ENCODE data around the gene SLC29A1. TPM values are rescaled to one million over a fixed set of nuclear protein-coding genes. Genes with fewer than 3 reads are reported as not detected.

The SLC29A1 gene
- total RNA-seq, 3 donors from 2014 or later, result 165 to 199 (median 181) TPM

- peaks cover 9% of the 10 kb centered on the region for H3K4me1 Mint-ChIP-seq (ENCODE audit: low read depth)
- ATAC-seq (no peak), DNase-seq (no peak)
- H3K36me3 Mint-ChIP-seq (ENCODE audit: insufficient read depth), result peaks cover 27% of the 10 kb centered on the region
- H3K9me3 Mint-ChIP-seq, result no peaks in the 10 kb centered on the region
- H3K27me3 Mint-ChIP-seq (ENCODE audit: low read depth), result no peaks in the 10 kb centered on the region
- no peak overlapping the region for H3K4me3 Mint-ChIP-seq
These were observed 9.5 kb downstream of the SLC29A1 start for GRCh38 chr6:44232676-44233566.

DNA sequence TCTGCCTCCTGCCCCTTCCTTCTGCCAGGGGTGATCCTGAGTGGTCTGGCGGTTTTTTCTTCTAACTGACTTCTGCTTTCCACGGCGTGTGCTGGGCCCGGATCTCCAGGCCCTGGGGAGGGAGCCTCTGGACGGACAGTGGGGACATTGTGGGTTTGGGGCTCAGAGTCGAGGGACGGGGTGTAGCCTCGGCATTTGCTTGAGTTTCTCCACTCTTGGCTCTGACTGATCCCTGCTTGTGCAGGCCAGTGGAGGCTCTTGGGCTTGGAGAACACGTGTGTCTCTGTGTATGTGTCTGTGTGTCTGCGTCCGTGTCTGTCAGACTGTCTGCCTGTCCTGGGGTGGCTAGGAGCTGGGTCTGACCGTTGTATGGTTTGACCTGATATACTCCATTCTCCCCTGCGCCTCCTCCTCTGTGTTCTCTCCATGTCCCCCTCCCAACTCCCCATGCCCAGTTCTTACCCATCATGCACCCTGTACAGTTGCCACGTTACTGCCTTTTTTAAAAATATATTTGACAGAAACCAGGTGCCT lies 10.2 kb downstream of the SLC29A1 start:
- DNase-seq, result no peak
- no peak overlapping the region for H3K4me3 Mint-ChIP-seq
- H3K4me1 Mint-ChIP-seq (ENCODE audit: low read depth), result peaks cover 16% of the 10 kb centered on the region
- peaks cover 23% of the 10 kb centered on the region for H3K36me3 Mint-ChIP-seq (ENCODE audit: insufficient read depth)
- no peaks in the 10 kb centered on the region for H3K9me3 Mint-ChIP-seq
- H3K27me3 Mint-ChIP-seq (ENCODE audit: low read depth), result no peaks in the 10 kb centered on the region
- no peak for ATAC-seq

DNA sequence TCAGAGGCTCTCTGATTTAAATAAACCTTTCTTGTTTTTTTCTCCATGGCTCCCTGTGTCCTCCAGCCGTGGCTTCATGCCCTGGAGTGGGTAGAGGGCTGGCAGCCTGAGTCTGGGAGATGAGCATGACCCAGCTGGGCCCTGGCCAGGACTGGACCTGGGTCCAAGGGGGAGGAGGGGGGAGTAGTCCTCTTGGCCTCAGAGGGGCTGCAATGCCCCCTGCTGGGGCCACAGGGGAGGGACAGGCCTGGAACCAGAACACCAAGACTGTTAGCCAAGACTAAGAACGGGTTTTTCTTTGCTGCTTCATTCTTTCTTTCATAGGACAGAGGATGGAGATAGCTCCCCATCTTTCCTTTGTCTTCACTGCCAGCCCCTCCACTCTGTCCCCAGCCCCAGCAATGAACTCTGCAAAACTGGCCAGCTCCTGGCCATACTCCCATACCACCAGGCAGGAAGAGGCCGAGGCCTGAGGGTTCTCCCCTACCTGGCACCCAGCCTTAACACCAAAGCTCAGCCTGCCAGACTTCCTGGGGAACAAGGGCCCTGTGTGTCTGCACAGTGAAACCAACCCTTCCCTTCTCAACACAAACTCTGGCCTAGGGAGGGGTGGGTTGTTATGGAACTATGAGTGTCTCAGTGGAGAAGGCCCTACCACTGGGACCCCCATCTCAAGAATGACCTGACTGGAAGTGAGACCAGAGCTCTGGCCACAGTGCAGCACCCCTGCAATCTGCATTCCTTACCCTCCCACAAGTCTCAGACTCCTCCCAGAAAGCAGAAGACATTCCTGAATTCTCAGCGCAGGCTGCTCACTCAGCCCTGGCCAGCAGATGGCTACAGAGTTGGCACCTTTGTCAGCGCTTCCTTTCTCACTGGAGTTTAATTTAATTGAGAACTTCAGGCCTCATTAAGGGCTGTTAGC lies 11.0 kb downstream of the SLC29A1 start:
- no peaks in the 10 kb centered on the region for H3K27me3 Mint-ChIP-seq (ENCODE audit: low read depth)
- H3K4me1 Mint-ChIP-seq (ENCODE audit: low read depth), result peaks cover 20% of the 10 kb centered on the region
- H3K4me3 Mint-ChIP-seq, result no peak overlapping the region

DNA sequence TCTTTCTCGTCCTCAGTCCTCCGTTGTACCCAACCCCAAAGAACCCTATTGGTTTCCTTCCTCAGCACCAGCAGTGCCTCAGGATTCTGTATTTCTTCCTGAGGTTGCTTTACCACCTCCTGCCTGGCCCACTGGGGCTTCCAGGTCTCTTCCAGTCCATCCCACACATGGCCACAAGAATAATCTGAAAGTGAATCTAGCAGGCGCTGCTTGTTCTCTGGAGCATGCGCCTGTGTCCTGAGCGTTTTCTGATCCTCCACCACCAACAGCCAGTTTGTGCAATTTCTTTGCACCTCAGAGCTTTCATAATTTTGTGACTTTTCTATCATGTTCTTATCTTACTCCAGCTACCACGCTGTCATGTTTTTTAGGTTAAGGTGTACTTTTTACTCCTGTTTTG lies 11.9 kb downstream of the SLC29A1 start:
- Mint-ChIP-seq H3K9me3 (no peaks in the 10 kb centered on the region), H3K4me1 (ENCODE audit: low read depth) (peaks cover 21% of the 10 kb centered on the region), H3K27me3 (ENCODE audit: low read depth) (no peaks in the 10 kb centered on the region), H3K4me3 (no peak overlapping the region), H3K36me3 (ENCODE audit: insufficient read depth) (peaks cover 23% of the 10 kb centered on the region)
- ATAC-seq, result no peak
- no peak for DNase-seq

More for the DNA sequence above, 11.0 kb downstream of the SLC29A1 start:
- H3K36me3 Mint-ChIP-seq (ENCODE audit: insufficient read depth), result peaks cover 23% of the 10 kb centered on the region
- no peaks in the 10 kb centered on the region for H3K9me3 Mint-ChIP-seq
- ATAC-seq (no peak), DNase-seq (no peak)

DNA sequence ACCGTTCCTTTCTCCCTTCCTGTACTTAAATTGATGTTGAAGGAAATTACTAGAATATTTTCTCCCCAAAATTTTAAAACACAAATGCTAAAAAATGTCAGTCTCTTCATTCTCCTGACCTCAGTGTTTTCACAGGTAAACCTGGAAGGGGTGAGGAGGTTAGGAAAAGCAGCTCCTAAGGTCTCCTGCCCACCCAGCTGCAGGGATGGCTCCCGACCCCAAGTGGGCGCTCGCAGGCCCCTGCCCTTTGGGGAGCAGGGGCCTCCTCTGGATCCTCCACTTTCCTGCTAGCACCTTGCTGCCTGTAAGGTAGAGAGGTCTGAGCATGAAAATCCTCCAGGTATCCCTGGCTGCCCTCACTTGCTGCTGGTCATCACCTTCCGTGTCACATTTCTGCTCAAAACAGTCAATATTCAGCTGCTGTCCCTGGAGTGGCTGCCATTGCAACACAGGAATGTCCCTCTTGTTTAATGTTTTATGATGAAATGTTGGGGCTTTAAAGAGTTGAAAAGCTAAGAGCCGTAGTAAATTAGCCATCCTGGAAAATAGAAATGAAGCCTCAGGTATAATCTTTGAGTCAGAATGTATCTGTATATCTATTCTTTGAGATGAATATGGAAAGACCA lies 12.6 kb downstream of the SLC29A1 start:
- DNase-seq, result no peak
- ATAC-seq, result no peak
- H3K9me3 Mint-ChIP-seq, result no peaks in the 10 kb centered on the region
- H3K4me3 Mint-ChIP-seq, result peak overlapping the region; percentile 24
- peaks cover 21% of the 10 kb centered on the region for H3K4me1 Mint-ChIP-seq (ENCODE audit: low read depth)
- H3K27me3 Mint-ChIP-seq (ENCODE audit: low read depth), result no peaks in the 10 kb centered on the region
- H3K36me3 Mint-ChIP-seq (ENCODE audit: insufficient read depth), result peaks cover 17% of the 10 kb centered on the region

- DNase-seq, result peak; percentile 62
- Mint-ChIP-seq H3K9me3 (no peaks in the 10 kb centered on the region), H3K36me3 (ENCODE audit: insufficient read depth) (peaks cover 11% of the 10 kb centered on the region), H3K4me1 (ENCODE audit: low read depth) (peaks cover 21% of the 10 kb centered on the region), H3K27me3 (ENCODE audit: low read depth) (no peaks in the 10 kb centered on the region), H3K4me3 (peak overlapping the region; percentile 85)
- peak; percentile 66 to 76 for ATAC-seq
These were observed 13.8 kb downstream of the SLC29A1 start for GRCh38 chr6:44237021-44237812.

DNA sequence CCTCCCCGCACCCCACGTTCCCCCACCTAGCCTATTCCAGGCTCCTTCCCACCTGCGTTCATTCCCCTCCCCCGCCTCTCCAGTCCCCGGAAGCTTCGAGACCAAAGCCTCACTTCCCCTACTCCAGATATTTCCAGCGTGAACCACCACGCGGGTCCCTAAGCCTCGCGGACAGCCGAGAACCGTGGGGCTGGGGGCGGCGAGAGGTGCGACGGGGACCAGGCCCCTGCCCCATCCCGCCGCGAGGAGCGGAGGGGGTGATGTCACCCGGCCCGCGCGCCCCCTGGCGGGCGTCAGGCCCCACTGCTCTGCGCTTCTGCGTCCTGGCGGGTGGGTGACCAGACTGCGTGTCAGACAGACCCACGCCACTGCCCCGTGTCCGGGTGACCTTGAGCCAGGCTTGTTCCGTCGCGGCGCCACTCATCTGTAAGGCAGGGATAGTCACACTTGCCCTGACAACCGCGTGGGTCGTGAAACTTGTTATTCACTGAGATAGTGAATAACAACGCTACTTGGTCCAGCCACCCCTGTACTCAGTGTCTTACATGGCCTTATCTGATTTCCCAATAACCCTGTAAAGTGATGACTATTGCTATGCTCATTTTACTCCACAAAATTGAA lies 14.5 kb downstream of the SLC29A1 start:
- H3K27me3 Mint-ChIP-seq (ENCODE audit: low read depth), result no peaks in the 10 kb centered on the region

DNA sequence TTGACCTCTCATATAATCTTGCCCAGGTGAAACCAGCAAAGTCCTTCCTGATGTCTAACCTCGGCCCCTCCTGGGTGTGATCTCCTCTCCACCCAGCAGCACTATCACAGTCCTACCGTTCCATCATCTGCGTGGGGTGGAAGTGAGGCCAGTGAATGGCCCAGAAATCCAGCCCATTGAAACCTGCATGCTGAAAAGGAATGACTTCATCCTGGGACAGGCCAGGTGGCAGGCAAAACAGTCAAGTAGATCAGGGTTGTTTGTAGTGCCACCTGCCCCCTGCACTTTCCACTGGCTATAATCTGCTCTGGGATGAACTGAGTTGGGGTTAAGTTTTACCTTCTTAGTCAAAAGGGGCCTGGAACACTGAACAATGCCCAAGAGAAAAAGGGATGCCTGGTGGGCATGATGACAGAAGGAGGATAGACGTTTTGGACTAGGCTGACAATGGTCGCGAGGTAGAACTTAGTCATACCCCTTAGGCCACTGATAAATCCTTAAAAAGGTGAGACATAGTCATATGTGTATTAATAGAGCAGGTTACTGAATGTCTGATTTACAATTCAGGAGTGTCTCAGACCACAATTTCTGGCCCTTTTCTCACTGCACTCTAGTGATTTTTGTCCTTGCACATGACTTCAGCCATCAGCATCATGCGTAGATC lies 15.4 kb downstream of the SLC29A1 start:
- ATAC-seq (no peak), DNase-seq (no peak)
- Mint-ChIP-seq H3K9me3 (no peaks in the 10 kb centered on the region), H3K4me1 (ENCODE audit: low read depth) (peaks cover 21% of the 10 kb centered on the region), H3K27me3 (ENCODE audit: low read depth) (no peaks in the 10 kb centered on the region), H3K36me3 (ENCODE audit: insufficient read depth) (peaks cover 5% of the 10 kb centered on the region), H3K4me3 (peak overlapping the region; percentile 40)

More for the DNA sequence above, 14.5 kb downstream of the SLC29A1 start:
- Mint-ChIP-seq H3K36me3 (ENCODE audit: insufficient read depth) (peaks cover 8% of the 10 kb centered on the region), H3K4me1 (ENCODE audit: low read depth) (peaks cover 21% of the 10 kb centered on the region), H3K4me3 (peak overlapping the region; percentile 85), H3K9me3 (no peaks in the 10 kb centered on the region)
- peak; percentile 73 for DNase-seq
- peak; percentile 81 to 87 for ATAC-seq

- H3K36me3 Mint-ChIP-seq (ENCODE audit: insufficient read depth), result peaks cover 10% of the 10 kb centered on the region
- no peak overlapping the region for H3K4me3 Mint-ChIP-seq
- peaks cover 16% of the 10 kb centered on the region for H3K4me1 Mint-ChIP-seq (ENCODE audit: low read depth)
- DNase-seq, result no peak
- no peaks in the 10 kb centered on the region for H3K27me3 Mint-ChIP-seq (ENCODE audit: low read depth)
- H3K9me3 Mint-ChIP-seq, result no peaks in the 10 kb centered on the region
- ATAC-seq, result no peak
These were observed 19.9 kb downstream of the SLC29A1 start for GRCh38 chr6:44243345-44243744.

DNA sequence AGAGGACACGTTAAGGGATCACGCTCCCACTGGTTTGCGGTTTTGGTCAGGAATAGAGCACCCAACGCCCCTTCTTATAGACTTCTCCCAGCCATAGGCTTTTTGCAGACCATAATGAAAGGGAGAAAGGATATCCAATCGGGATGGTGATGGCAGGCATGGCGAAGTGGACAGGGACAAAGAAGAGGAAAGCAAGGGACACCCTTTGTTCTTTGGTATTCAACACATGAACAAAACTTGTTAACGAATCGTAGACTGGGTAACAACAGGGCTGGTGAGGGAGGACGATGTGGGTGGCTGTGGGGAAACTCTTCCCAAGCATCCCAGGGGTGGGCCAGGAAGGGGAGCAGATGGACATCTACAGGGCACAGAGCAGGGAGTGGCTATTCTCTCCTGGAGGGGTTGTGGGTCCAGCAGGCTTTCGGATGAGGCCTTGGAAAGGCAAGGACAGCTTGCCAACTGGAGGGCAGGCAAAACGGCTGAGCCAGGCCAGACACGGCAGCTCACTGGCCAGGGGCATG lies 22.1 kb downstream of the SLC29A1 start:
- H3K27me3 Mint-ChIP-seq (ENCODE audit: low read depth), result no peaks in the 10 kb centered on the region
- peak overlapping the region; percentile 99 for H3K4me3 Mint-ChIP-seq
- peaks cover 31% of the 10 kb centered on the region for H3K36me3 Mint-ChIP-seq (ENCODE audit: insufficient read depth)
- H3K9me3 Mint-ChIP-seq, result no peaks in the 10 kb centered on the region
- H3K4me1 Mint-ChIP-seq (ENCODE audit: low read depth), result peaks cover 26% of the 10 kb centered on the region
- no peak for ATAC-seq
- no peak for DNase-seq

GRCh38 chr6:44245912-44246662 lies 22.7 kb downstream of the SLC29A1 start:
- peak overlapping the region; percentile 99 for H3K4me3 Mint-ChIP-seq
- peaks cover 32% of the 10 kb centered on the region for H3K4me1 Mint-ChIP-seq (ENCODE audit: low read depth)
- DNase-seq (peak; percentile 77), ATAC-seq (peak; percentile 47 to 50)
- H3K9me3 Mint-ChIP-seq, result no peaks in the 10 kb centered on the region
- peaks cover 37% of the 10 kb centered on the region for H3K36me3 Mint-ChIP-seq (ENCODE audit: insufficient read depth)
- no peaks in the 10 kb centered on the region for H3K27me3 Mint-ChIP-seq (ENCODE audit: low read depth)
